CD4-positive, alpha-beta T cell treated with Interferon alpha-2 for 1 hour (primary cell): ENCODE results near the gene DNAJC18.

Experiments
- DNase-seq, 2 donors: peaks; one replicate each; pipeline ENCODE4 v3.0.0-alpha.2; 2020 to 2022

Gene DNAJC18

DNA sequence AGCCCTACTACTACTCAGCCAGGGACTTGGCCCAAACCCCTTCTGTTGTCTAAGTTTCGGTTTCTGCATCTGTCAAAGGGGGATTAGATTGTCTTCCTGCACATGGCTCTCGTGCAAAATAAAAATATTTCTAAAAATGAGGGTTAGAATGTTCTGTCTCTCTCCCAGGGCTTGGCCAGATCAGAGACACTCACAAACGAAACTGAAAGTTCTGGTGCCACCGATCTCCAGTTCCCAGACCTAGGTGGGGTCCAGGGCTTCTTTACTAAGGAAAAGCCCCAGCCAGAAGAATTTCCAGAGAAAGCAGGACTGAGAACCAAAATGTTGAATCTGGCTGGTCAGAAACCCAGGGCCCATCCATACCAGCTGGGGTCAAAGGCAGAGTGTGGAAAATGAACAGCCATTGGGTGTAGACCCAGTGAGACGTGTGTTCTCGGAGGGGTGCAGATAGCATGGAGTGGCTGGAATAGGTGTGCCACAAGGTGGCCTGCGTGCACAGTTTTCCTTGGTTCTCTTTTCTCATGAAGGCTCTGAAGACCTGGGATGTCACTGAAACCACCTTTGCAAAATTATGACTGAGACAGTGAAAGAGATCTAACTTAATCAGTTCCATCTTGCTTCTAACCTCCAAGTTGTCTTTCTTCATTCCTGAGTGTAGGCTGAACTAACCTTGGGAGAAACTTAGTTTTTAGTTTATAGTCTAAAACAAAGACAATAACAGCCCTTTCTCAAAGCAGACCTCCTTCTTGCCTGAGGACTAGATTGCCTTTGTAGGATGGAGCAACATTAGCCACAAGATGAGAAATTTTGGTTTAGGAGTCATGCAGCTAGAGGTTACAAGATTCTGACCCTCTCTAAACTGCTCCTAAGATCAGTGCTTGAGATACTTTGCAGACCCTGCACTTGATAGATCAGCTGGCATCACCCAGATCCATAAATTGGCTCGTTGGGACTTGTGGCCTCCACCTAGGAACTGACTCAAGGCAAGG lies 54.0 kb downstream of the DNAJC18 start:
- peak in 1 of 2 donors; percentile 54 for DNase-seq

DNA sequence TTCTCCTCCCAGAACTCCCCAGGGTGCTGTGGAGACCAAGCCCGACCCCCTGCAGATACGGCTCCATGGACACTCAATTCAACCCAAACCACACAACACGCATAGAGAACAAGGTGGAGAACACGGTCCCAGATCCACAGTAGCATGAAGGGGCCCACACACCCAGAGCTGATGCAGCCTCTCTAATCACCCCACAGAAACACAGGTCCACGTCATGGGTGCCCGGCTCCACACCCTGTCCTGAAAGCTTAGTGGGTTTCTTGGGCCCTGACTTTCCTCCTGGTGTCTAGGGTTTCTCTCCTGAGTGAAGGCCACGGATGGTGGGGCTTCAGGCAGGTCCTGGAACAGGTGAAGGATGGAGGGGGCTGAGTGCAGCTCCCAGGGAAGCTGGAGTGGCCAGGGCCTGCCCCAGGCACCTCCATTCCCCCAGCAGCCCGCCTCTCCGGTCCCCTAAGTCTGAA lies 54.7 kb downstream of the DNAJC18 start:
- DNase-seq: no peak

DNA sequence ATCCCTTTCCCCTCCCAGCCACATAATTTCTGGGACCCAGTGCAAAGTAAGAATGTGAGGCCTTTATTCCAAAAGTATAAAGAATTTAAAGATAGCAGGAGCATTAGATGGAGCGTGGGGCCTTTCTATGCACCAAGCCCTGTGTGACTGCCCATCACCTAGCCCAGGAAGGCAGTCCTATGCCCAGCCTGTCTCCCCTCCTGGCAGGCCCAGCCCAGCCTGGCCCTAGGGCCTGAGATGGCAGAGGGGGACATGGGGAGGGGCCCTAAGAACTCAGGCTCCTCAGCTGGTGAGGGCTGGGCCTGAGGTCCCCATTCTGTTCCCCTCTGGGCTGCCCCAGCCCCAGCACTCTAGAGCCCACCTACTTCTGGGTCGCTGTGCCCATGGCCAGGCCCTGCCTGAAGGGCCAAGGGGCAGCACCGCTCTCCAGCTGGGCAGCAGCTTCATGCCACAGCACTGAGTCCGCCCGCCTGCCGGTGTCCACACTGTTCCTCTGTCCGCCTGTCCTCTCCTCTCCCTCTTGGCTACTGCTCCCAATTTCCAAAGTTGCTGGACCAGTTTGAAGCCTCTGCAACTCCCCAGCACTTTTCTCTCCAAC lies 55.2 kb downstream of the DNAJC18 start:
- no peak for DNase-seq

DNA sequence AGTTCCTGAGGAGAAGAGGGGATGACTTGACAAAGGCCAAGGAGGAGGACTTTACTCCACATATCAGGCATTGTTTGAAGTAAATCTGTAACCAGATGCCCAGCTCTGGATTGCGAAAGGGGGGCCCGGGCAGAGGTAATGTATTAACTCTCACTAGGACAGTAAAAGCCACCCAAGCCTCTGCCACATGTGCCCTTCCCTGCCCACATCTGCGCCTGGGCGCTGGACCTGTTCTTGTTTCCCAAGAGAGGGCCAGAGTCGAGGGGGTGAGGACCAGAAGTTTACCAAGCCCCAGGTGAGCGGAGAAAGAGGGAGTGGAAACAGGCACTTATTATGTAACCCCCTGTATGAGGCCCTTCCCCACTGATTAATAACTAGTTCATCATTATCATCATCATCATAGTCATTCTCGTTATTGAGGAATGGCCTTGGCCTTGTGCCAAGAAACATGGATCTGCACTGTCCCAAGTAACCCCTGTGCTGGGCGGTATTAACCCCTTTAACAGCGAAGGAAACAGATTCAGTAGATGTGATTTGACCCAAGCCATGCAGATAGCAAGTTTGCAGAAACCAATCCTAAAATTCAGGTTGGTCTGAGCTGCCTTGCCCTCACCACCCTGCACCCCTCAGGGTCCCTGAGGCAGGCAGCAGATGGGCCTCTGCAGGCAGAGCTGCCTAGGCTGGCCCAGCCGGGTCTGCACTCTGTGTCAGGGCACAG lies 55.9 kb downstream of the DNAJC18 start, which contains the start of gene SLC23A1:
Gene SLC23A1, minus strand, starts transcription at position 23 of the 718 bp plus-strand sequence. CDS start 44 bp downstream, outside the sequence.
- DNase-seq: no peak

DNA sequence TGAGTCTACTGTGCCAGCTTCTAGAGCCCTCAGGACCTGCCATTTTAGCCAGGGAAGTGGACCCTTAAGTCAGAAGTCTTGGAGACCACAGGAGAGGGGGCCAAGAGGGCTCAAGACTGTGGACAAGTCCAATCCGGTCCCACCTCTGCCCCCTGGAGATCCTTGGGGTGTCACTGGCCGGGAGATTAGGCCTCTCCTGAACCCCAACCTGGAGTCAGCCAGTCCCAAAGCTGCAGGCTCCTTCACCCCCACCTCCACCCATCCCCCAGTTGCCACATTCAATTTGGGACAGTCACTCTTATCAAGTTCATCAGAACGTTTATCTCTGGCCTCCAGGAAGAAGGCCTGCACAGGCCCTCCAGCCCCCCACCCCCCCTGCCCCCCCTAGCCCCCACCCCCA lies 56.5 kb downstream of the DNAJC18 start:
- no peak for DNase-seq

DNA sequence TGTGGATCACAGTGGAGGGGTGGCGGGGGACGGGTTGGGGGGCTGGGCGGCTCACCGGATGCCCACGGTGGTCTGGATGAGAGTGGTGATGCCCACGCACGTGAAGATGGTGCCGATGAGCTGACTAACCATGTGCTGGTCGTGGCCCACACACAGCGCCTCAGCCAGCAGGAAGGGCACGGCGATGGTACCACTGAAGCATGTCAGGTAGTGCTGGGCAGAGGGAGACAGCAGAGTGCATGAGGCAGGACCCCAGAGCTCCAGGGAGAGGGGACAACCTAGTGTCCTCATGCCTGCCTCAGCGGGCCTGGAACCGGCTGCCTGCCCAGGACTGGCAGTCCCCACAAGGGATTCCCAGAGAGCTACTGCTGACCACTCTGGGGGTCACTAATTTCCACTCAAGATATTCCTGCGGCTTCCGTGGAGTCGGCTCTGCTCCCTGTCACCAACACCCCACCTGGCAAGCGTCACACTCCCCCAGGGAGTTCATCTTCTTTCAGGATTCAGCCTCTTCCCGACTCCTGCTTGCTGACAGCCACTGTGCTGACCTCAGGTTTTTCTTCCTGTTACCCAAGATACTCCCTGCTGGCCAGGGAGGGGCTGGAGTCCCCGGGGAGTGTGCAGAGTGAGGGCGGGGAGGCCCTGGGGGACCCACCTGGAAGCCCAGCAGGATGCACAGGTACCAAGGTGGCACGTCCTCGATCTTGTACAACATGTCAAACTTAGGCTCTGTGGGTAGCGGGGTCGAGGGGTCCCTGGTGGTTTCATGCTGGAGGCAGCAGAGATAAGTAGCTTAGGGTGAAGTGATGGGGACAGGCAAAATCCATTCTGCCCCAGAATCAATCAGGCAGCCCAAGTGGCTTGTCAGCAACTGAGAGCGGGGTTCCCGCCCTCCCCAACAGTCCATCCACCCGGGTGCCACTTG lies 57.2 kb downstream of the DNAJC18 start:
- no peak for DNase-seq

DNA sequence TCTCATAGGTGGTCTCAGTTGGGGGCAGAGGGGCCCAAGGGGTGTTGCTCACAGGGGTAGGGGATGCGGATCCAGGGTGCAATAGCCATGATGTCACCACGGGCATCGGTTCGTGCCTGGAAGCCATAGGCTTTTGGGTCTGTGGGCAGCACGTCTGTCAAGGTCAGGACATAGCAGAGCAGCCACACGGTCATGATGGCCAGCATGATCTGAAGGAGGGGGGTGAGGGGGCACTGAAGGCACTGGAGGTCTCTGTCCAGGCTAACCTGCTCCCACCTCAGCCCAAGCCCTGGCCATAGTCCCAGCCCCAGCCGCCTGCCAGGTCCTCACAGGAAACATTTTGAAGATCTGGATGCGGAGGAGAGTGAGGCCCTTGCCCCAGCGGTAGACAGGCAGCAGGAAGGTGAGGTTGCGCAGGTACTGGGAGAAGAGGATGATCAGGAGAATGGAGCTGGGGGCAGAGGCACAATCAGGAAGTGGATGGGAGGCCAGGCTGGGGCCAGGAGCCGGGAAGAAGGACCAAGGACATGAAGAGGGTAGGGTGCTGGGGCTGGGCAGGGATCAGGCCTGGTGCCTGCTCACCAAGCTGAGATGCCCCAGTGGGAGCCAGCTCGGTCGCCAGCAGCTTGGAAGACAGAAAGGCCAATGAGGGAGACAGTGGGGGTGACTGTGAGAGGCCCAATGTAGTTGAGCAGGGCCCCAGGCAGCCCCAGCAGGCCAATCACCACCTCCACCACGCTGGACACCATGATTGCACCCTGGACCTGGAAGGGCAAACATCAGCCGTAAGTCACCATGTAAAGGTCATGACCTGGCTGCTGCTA lies 59.5 kb downstream of the DNAJC18 start:
- DNase-seq: no peak

DNA sequence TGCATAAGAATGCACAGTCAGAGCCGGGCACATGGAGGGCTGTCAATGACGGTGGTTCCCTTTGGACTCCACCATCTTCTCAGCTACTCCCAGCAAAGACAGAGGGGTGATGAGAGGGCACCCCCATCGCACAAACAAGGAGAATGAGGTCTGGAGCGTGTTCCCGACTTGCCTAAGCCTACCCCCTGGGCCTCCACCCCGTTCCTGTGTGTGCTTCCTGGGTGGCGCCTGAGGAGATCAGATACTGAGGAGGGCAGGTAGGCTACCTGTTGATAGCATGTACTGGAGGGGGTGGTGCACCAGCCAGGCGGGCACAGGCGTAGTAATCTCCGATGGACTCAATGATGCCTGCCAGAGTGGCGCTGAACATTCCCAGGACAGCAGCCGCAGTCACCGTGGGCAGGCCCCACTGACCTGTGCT lies 60.4 kb downstream of the DNAJC18 start:
- DNase-seq: no peak

DNA sequence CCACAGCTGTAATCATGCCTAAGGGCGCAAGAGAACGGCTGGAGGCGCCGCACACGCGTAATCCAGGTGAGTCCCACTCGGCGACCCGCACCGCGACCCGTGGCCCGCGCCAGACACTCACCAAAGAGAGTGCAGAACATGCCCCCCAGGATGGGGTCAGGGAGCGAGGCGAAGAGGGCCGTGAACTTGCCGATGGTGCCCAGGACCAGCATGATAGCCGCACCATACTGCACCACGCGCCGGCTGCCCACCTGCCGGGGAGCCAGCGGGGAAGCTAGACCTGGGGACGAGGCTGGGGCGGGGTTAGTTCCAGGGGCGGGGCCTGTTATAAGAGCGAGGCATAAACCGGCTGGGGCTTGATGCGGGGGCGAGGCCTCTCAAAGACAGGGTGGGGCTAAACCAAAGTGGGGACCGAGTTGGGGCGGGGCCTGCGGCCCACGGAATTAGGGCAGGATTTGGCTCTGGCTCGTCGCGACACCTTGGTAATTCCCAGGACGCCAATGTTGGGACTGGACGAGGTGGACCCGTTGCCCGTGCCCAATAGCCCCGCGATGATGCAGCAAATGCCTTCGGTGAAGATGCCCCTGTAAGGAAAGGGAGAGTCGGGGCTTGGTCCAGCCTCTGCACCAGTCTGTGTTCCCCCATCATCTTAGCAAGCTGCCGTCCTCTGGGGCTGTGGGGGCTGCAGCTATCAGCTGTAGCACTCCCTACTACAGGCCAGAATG lies 61.1 kb downstream of the DNAJC18 start:
- DNase-seq: no peak

DNA sequence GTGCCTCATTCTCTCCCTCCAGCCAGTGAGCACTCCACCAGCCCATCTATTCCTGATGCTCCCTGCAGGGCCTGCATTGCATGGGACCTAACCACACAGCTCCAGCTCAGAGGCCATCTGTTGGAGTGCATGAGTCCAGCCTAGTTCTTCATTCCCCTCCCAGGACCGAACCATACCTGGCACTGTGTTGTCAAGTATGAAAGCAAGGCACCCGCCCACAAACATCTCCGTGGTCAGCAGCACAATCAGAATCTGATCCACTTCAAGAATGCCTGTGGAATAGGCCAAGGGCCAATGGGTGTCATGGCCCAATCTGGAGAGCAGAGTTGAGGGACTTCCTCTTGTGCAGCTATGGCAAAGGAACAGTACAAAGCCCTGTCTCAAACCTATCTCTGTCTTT lies 62.1 kb downstream of the DNAJC18 start:
- DNase-seq: no peak

DNA sequence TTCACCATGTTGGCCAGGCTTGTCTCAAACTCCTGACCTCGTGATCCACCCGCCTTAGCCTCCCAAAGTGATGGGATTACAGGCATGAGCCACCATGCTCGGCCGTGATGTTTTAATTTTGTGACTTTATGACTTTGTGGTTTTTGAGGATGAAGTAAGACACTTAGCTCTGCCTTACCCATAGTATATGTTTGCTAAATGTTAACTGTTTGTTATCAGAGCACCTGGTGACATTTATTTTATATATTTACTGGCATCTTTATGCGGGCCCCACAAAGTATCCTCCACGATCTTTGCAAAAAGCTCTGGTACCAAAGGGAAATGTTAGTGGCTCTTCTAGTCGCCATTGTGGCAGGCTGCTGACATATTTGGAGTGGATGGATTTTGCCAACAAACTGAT lies 63.0 kb downstream of the DNAJC18 start:
- DNase-seq: no peak

DNA sequence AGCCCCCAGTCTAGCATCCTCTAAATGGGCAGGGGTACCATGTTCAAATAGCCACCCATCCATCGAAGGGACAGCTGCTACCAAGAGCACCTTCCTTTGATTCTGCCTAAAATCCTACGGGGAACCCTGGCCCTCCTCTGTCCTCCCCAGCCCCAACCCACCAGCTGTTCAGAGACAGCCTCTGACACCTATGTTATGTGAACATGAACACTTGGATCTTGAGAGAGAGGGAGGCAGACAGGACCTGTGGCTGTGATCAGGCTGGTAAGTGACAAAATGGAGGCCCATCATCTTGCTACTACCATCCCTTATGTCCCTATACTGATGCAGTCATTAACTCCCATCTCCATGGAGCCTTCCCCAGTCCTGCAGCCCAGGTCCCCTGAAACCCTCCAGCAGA lies 64.4 kb downstream of the DNAJC18 start:
- DNase-seq: no peak

DNA sequence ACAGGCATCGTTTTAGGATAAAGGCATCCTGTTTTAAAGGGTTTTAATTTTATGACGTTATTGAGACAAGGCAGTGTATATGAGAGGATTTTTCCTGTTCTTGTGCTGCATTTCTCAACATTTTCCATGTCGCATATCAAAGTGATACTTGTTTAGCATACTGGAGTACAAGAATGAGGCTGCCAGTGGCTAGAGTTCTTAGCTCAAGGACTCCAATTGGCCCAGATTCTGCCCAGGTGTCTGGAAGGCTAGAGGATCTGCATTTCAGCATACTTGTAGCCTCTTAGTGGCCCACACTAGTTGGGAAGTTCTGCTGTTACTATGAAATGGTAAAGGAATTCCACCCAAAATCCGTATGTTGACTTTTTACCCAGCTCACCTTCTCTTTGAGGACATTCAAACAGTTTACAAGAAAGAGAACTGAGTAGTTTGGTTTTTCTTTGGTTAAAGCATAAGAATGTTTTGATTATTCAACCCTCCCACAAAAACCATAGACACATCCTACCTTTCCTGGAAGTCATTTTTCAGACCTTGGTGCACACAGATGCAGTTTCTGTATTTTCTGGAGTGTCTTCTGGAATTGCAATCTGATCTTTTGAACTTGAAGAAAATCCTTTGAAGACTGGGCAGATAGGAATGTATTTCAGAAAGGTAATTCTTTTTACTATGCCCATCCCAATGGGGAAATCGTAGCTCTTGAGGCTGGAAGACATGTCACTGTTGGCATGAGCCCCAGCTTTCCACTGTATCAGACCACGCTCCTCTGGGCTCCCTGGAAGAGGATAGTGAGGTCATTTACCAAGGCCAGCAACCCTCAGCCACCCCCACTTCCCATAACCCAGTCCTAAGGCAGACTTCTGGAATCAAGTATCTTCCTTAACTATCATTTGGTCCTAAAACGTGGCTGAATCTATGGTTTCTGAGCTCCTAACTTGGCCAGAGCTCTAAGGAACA lies 67.6 kb downstream of the DNAJC18 start:
- DNase-seq: no peak

DNA sequence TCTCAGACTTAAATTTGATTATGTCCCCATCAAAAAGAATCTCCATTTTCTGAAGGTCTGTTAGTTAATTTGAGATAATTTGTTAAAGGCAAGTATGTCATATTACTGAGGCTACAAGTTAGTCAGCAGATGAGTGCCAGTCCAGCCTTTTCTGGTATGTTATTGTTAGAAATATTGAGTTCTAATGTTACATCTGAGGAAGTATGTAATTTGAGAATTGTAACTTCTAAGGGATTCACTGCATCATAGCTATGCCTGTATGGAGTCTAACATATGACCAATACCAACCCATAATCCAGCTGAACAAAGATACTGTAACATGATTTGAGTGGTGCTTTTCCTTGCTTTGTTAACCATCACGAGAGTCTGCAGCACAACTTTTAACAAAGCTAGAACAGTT lies 70.1 kb downstream of the DNAJC18 start:
- no peak for DNase-seq

DNA sequence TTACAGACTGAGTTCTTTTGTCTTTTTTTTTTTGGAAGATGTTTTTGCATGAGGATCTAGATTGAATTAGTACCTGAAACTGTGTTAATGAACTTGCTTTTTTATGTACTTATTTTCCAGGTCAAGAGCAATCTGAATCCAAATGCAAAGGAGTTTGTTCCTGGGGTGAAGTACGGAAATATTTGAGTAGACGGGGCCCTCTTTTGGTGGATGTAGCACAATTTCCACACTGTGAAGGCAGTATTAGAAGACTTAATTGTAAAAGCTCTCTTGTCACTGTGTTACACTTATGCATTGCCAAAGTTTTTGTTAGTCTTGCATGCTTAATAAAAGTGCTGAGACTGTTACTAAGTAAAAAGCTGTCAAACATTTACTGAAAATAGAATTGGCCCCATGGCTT lies 70.7 kb downstream of the DNAJC18 start:
- no peak for DNase-seq

DNA sequence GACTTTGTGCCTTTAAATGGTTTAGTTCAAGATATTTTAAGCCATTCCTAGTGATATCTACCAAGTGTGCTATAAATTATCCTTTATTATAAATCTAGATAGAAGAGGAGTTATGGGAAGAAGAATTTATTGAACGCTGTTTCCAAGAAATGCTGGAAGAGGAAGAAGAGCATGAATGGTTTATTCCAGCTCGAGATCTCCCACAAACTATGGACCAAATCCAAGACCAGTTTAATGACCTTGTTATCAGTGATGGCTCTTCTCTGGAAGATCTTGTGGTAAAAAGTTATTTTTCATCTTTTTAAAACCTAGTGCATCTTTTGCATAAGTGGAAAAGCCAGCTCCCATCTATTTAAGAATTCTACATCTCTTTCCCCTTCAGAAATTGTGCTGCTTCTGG lies 74.9 kb downstream of the DNAJC18 start:
- DNase-seq: no peak

DNA sequence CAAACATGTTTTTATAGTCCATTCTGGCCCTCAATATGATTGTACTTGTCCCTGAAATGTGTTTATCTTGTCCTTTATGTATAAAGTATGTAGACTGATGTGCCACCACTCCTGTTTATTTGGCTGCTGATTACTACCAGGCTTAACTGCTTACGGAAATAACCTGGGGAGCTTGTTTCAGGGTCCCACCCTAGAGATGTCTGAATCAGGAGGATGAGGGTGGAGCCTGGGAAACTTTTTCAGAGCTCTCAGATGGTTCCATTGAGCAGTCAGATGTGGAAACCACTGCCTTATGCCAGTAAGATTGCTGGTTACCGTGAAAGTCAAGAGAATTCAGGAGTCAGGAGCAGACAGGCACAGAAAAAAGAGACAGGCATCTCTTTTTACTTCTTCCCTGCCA lies 75.4 kb downstream of the DNAJC18 start:
- no peak for DNase-seq

DNA sequence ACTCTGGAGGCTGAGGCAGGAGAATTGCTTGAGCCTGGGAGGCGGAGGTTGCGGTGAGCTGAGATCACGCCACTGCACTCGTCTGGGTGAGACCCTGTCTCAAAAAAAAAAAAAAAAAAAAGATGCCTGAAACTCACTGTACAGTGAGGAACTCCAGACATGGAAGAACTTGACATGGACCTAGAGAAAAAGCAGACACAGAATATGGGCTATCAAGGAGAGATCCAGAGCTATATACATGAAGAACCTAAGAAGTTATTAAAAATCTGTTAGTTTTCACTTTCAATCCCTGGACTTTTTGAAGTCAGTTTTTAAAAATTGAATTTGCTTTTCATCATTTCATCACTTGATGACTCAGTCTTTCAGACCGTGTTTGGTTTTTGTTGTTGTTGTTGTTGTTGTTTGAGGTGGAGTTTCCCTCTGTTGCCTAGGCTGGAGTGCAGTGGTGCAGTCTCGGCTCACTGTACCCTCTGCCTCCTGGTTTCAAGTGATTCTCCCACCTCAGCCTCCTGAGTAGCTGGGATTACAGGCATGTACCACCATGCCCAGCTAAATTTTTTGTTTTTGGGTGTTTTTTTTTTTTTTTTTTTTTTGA lies 77.4 kb downstream of the DNAJC18 start:
- DNase-seq: no peak

DNA sequence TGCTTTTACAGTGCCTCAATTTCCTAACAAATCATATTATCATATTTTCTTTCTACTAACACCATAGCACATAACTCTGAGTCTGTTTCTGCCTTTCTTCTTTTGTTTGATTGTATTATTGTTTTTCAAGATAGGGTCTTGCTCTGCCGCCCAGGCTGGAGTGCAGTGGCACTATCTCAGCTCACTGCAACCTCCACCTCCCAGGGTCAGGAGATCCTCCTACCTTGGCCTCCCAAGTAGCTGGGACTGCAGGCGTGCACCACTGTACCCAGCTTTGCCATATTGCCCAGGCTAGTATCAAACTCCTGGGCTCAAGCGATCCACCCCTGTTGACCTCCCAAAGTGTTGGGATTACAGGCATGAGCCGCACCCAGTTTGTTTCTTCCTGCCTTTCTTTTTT lies 78.9 kb downstream of the DNAJC18 start:
- no peak for DNase-seq
